Superior temporal gyrus (tissue), 1 donor: Measurements from ENCODE around the gene RILP.

ENCODE experiments used
- DNase-seq: peaks from one replicate; pipeline ENCODE4 v3.0.0-alpha.2; 2016; ENCODE audit errors: extremely low spot score

RILP gene

GRCh38 chr17:1629504-1630310, 20.0 kb downstream of the RILP start:
- no peak for DNase-seq

GRCh38 chr17:1628856-1629503, 20.7 kb downstream of the RILP start:
- peak; percentile 95 for DNase-seq

- peak; percentile 89 for DNase-seq
These were observed 21.4 kb downstream of the RILP start, which contains the start of gene SLC43A2 for GRCh38 chr17:1627982-1628855. Gene SLC43A2, minus strand, starts transcription at chr17:1628834. Its CDS starts 960 bp downstream, at chr17:1627874.

- DNase-seq: no peak
These were observed 22.3 kb downstream of the RILP start for GRCh38 chr17:1627182-1627981.

GRCh38 chr17:1626333-1626732, 23.3 kb downstream of the RILP start:
- no peak for DNase-seq

GRCh38 chr17:1625581-1625980, 24.1 kb downstream of the RILP start:
- DNase-seq: no peak

GRCh38 chr17:1625053-1625452, 24.6 kb downstream of the RILP start:
- DNase-seq: no peak

- no peak for DNase-seq
These were observed 25.0 kb downstream of the RILP start for GRCh38 chr17:1624650-1625049.

GRCh38 chr17:1623057-1623630, 26.5 kb downstream of the RILP start:
- no peak for DNase-seq

GRCh38 chr17:1621273-1621954, 28.3 kb downstream of the RILP start:
- no peak for DNase-seq

- DNase-seq: no peak
These were observed 29.2 kb downstream of the RILP start for GRCh38 chr17:1620486-1620885.

GRCh38 chr17:1617620-1618174, 32.0 kb downstream of the RILP start:
- DNase-seq: no peak

GRCh38 chr17:1616101-1616500, 33.6 kb downstream of the RILP start:
- DNase-seq: no peak

GRCh38 chr17:1612400-1612799, 37.3 kb downstream of the RILP start:
- no peak for DNase-seq

- no peak for DNase-seq
These were observed 38.0 kb downstream of the RILP start for GRCh38 chr17:1611715-1612114.

GRCh38 chr17:1608676-1609075, 41.0 kb downstream of the RILP start:
- DNase-seq: no peak

GRCh38 chr17:1607971-1608320, 41.7 kb downstream of the RILP start:
- no peak for DNase-seq

GRCh38 chr17:1606352-1606985, 43.2 kb downstream of the RILP start:
- DNase-seq: no peak

GRCh38 chr17:1605681-1606351, 43.9 kb downstream of the RILP start:
- no peak for DNase-seq
